ENCODE data around the gene MRPS31. TPM values are rescaled to one million over a fixed set of nuclear protein-coding genes. Genes with fewer than 3 reads are reported as not detected.

Gene MRPS31
- total RNA-seq, 2 donors from 2014 or later, result 32.0 to 38.7 TPM

DNA sequence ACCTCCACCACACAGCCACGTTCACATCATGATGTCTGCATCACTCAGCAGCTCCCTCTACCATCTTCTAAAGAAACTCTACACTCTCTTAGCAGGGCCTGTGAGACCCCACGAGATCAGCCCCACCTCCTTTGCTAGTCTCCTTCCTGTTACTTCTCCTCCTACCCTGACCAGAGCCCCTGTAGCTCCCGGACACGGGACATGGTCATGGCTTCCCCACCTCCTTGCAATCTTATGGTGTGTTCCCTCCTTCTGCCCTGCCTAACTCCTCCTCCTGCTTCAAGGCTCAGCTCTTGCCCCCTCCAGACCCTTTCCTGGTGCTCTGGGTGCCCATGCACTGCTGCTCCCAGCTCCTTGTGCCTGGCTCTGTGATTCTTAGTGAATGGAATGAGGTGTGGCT lies 8.1 kb upstream of the MRPS31 start:
- no peaks in the 10 kb centered on the region for H3K27me3 Mint-ChIP-seq (ENCODE audit: insufficient read depth)
- H3K27ac Mint-ChIP-seq, result no peak overlapping the region
- no peaks in the 10 kb centered on the region for H3K9me3 ChIP-seq (ENCODE audit: control insufficient read depth, low read length)
- TF ChIP-seq, protein P1, sequence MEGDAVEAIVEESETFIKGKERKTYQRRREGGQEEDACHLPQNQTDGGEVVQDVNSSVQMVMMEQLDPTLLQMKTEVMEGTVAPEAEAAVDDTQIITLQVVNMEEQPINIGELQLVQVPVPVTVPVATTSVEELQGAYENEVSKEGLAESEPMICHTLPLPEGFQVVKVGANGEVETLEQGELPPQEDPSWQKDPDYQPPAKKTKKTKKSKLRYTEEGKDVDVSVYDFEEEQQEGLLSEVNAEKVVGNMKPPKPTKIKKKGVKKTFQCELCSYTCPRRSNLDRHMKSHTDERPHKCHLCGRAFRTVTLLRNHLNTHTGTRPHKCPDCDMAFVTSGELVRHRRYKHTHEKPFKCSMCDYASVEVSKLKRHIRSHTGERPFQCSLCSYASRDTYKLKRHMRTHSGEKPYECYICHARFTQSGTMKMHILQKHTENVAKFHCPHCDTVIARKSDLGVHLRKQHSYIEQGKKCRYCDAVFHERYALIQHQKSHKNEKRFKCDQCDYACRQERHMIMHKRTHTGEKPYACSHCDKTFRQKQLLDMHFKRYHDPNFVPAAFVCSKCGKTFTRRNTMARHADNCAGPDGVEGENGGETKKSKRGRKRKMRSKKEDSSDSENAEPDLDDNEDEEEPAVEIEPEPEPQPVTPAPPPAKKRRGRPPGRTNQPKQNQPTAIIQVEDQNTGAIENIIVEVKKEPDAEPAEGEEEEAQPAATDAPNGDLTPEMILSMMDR (conservative IDR thresholded peaks at IDR 0.05), result no peak
- no peaks in the 10 kb centered on the region for H3K36me3 ChIP-seq (ENCODE audit: control insufficient read depth, insufficient read depth, low read length)
- 71 to 74% methylated on average over 4 of the region's 4 CpGs for WGBS, 2 experiments (ENCODE audit: insufficient coverage in 1 of 2, insufficient read length in 1 of 2)
- H3K27me3 ChIP-seq (ENCODE audit: control insufficient read depth, insufficient read depth, low read length, poor library complexity, severe bottlenecking), result no peaks in the 10 kb centered on the region
- no peaks in the 10 kb centered on the region for H3K9me3 Mint-ChIP-seq
- peaks cover 6% of the 10 kb centered on the region for H3K4me1 Mint-ChIP-seq
- H3K4me3 Mint-ChIP-seq, result no peak overlapping the region
- H3K36me3 Mint-ChIP-seq (ENCODE audit: low read depth), result no peaks in the 10 kb centered on the region
- no peaks in the 10 kb centered on the region for H3K4me1 ChIP-seq (ENCODE audit: control insufficient read depth, insufficient read depth, low read length)
- peak; percentile 58 for DNase-seq
- no peak overlapping the region for H3K27ac ChIP-seq (ENCODE audit: low read depth, low read length)
- H3K9ac ChIP-seq (ENCODE audit: extremely low read depth, low read length, poor library complexity, severe bottlenecking), result no peak overlapping the region
- no peak overlapping the region for H3K4me3 ChIP-seq (ENCODE audit: low read length)

GRCh38 chr13:40777809-40778175 lies 6.8 kb upstream of the MRPS31 start:
- Histone ChIP-seq H3K36me3 (ENCODE audit: control insufficient read depth, insufficient read depth, low read length) (no peaks in the 10 kb centered on the region), H3K9me3 (ENCODE audit: control insufficient read depth, low read length) (no peaks in the 10 kb centered on the region)

GRCh38 chr13:40777166-40777808 lies 6.3 kb upstream of the MRPS31 start:
- TF ChIP-seq, protein P1 (conservative IDR thresholded peaks at IDR 0.05), result peak; percentile 96
- Histone ChIP-seq H3K4me1 (ENCODE audit: control insufficient read depth, insufficient read depth, low read length) (no peaks in the 10 kb centered on the region), H3K4me3 (ENCODE audit: low read length) (peak overlapping the region; percentile 75), H3K27ac (ENCODE audit: low read depth, low read length) (no peak overlapping the region), H3K9me3 (ENCODE audit: control insufficient read depth, low read length) (no peaks in the 10 kb centered on the region), H3K27me3 (ENCODE audit: control insufficient read depth, insufficient read depth, low read length, poor library complexity, severe bottlenecking) (no peaks in the 10 kb centered on the region), H3K36me3 (ENCODE audit: control insufficient read depth, insufficient read depth, low read length) (no peaks in the 10 kb centered on the region), H3K9ac (ENCODE audit: extremely low read depth, low read length, poor library complexity, severe bottlenecking) (no peak overlapping the region)
- Mint-ChIP-seq H3K27ac (no peak overlapping the region), H3K36me3 (ENCODE audit: low read depth) (no peaks in the 10 kb centered on the region), H3K9me3 (no peaks in the 10 kb centered on the region), H3K27me3 (ENCODE audit: insufficient read depth) (no peaks in the 10 kb centered on the region), H3K4me3 (peak overlapping the region; percentile 22), H3K4me1 (peaks cover 6% of the 10 kb centered on the region)
- peak; percentile 79 for DNase-seq
- WGBS, 2 experiments (ENCODE audit: insufficient coverage in 1 of 2, insufficient read length in 1 of 2), result 25 to 43% methylated on average over 6 to 7 of the region's 7 CpGs

More at GRCh38 chr13:40777809-40778175, 6.8 kb upstream of the MRPS31 start:
- Histone ChIP-seq H3K27me3 (ENCODE audit: control insufficient read depth, insufficient read depth, low read length, poor library complexity, severe bottlenecking) (no peaks in the 10 kb centered on the region), H3K9ac (ENCODE audit: extremely low read depth, low read length, poor library complexity, severe bottlenecking) (no peak overlapping the region), H3K27ac (ENCODE audit: low read depth, low read length) (no peak overlapping the region), H3K4me3 (ENCODE audit: low read length) (no peak overlapping the region), H3K4me1 (ENCODE audit: control insufficient read depth, insufficient read depth, low read length) (no peaks in the 10 kb centered on the region)
- no peak for DNase-seq
- TF ChIP-seq, protein P1 (conservative IDR thresholded peaks at IDR 0.05), result no peak
- WGBS, 2 experiments (ENCODE audit: insufficient coverage in 1 of 2, insufficient read length in 1 of 2), result 69 to 77% methylated on average over 3 of the region's 3 CpGs
- Mint-ChIP-seq H3K27me3 (ENCODE audit: insufficient read depth) (no peaks in the 10 kb centered on the region), H3K36me3 (ENCODE audit: low read depth) (no peaks in the 10 kb centered on the region), H3K4me1 (peaks cover 6% of the 10 kb centered on the region), H3K27ac (no peak overlapping the region), H3K9me3 (no peaks in the 10 kb centered on the region), H3K4me3 (no peak overlapping the region)

All from endodermal cell (in vitro differentiated cells).